HTR-8/SVneo (cell line): ENCODE results near the gene RFNG.

Experiments
- DNase-seq: peaks from one replicate; pipeline ENCODE4 v3.0.0; 2011; ENCODE audit warnings: low spot score, mixed read lengths; ENCODE audit not compliant: insufficient read length
- FAIRE-seq: peaks from 2 replicates; lab custom pipeline; 2011; peaks lifted over from hg19 to GRCh38; lab: Jason Lieb, UNC

RFNG gene

DNA sequence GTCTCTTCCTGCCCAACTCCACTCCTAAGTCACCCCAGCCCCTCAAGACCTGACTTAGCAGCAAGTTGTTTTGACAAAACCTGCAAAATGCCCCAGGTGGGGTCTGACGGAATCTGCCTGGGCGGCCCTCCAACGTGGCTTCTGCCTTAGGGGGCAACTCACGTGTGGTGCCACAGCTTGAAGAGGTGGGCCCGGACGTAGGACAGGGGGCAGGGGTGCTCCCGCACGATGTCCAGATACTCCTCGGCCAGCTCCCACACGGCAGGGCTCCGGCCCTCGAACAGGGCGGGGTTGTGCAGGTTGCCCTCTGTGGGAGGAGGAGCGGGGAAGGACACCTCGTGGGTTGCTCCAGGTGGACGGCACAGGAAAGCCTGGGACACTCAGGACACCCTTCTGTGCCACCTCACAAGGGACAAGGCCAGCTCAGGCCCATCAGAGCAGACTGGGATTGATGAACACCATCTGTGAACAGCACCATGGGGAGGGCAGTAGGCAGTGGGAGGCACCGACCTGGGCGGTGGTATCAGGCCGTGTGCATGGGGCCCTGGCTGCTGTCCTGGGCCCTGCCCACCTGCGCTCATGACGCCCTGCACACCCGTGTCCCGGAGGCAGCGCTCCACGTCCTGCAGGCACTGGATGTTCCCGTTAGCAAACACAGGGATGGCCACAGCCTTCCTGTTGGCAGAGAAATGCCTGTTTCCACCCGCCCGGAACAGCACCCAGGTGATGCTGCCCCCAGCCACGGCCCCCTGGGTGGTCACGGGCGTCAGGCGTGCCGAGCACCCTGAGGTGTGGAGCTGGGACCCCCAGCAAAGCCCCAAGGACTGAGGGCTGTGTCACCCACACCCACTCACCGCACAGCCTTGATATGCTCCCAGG lies 9.7 kb upstream of the RFNG start:
- DNase-seq (no peak), FAIRE-seq (no peak)

DNA sequence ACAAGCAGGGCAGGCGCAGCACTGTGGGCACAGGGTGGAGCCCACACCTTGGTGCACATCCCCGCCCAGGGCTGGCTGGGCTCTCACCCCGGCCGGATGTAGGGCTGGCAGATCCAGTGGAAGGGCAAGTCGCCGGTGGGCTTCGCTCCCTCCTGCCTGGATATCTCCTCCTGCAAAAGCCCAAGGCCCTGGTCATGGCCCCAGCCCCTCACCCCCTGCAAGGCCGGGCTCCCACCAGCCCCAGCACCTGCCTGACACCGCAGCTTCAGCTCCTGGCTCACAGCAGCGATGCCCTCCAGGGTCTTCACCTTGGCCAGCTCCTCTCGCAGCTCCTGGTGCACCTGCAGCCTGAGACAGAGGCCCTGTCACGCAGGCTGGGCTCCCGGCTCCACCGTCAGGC lies 9.0 kb upstream of the RFNG start:
- FAIRE-seq (no peak), DNase-seq (no peak)

DNA sequence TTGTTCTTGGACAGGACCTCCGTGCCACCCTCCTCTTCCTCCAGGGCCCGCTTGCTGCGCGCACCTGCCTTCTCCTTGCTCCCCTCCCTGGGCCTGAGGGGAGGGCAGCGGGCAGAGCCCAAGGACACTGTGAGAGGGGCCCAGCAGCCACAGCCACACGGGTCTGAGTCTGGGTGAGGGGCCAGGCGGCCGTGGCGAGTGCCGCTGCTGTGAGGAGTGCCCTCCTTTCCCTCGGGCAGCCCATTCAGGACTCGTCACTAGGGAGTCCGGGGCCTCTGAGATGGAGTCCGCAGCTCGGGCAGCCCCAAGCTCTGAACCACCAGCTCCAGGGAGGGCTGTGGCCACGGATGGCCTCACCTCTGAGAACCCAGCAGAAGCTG lies 8.4 kb upstream of the RFNG start:
- no peak for DNase-seq
- FAIRE-seq = no peak

GRCh38 chr17:82059272-82060000 lies 7.8 kb upstream of the RFNG start:
- FAIRE-seq = no peak
- no peak for DNase-seq

- no peak for DNase-seq
Measured at GRCh38 chr17:82058855-82059249, 7.2 kb upstream of the RFNG start.

GRCh38 chr17:82058230-82058854 lies 6.7 kb upstream of the RFNG start:
- FAIRE-seq = no peak
- DNase-seq = no peak

More at GRCh38 chr17:82058855-82059249, 7.2 kb upstream of the RFNG start:
- no peak for FAIRE-seq

DNA sequence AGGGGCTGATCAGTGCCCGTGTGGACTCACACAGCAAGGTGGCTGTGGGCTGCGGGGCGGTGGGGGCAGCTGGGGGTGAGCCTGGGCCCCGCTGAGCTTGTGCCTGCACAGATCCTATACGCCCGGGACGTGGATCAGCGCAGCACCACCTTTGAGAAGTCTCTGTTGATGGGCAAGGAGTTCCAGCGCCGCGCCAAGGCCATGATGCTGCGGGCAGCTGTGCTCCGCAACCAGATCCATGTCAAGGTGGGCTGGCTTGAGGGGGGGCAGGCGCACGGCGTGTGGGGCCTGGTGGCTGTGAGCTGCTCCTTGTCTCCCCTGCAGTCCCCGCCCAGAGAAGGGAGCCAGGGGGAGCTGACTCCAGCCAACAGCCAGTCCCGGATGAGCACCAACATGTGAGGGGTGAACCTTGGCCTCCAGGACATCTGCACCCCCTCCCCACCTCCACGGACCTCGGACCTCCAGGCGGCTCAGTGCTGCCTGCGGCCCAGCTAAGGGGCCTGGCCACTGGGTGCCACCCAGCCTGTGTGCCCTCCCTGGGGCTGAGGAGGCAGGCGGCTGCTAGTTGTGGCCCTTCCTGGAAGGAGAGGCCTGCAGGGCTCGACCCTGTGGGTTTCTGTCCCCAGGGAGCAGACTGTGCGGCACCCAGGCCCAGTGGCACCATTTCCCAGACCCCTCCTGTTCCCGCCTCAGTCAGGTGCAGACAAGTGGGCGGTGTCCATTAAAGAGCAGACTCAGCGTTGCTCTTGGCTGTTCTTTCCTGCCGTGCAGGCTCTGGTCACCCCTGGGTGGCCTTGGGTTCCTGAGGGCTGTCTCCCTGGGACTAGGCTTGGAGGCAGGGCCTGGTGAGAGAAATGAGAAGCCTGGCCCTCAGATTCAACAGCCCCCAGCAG lies 5.4 kb upstream of the RFNG start:
- DNase-seq = no peak
- no peak for FAIRE-seq

- no peak for DNase-seq
- no peak for FAIRE-seq
Measured at GRCh38 chr17:82055965-82056728, 4.5 kb upstream of the RFNG start.

GRCh38 chr17:82055023-82055964 lies 3.7 kb upstream of the RFNG start:
- DNase-seq (no peak), FAIRE-seq (no peak)

GRCh38 chr17:82054351-82055022 lies 2.9 kb upstream of the RFNG start:
- FAIRE-seq (no peak), DNase-seq (no peak)

- FAIRE-seq (no peak), DNase-seq (no peak)
Measured at GRCh38 chr17:82053556-82054263, 2.1 kb upstream of the RFNG start.

DNA sequence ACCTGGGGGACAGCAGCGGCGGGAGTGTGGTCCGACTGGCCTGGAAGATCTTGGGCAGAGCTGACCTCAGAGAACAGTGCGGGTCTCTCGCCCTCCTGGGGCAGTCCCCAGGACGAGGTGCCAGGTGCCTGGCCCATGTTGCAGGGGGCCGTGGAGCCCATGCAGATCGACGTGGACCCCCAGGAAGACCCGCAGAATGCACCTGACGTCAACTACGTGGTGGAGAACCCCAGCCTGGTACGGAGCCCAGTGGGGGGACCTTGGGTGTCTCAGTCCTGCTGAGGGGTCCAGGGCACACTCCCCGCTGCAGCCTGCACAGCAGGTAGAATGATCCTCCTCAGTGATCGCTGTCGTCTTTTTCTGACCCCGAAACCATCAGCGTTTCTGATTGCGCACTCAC lies 1.5 kb upstream of the RFNG start:
- FAIRE-seq = no peak
- no peak for DNase-seq

DNA sequence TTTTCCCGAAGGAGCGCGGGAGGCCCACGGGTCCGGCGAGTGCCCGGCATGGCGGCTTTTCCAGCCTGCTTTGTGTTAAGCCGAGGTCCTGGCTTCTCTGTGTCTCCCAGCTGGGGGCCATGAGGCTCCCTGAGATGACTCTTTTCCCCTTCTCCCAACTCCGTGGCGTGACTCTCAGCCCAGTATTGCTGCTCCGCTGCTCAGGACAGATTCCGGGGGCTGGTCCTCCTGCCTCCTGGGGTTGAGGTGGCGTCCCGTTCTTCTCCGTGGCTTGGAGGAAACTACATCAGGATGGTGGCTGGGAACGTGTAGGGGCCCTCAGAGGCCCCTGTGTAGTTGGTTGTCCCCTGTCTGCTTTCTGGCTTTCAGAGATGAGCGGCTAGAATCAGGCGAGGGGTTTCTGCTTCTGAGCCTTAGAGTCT lies 1.0 kb upstream of the RFNG start:
- FAIRE-seq (no peak), DNase-seq (no peak)

- DNase-seq = no peak
- FAIRE-seq = no peak
Measured at GRCh38 chr17:82050761-82051641, 610 bp downstream of the RFNG start.

GRCh38 chr17:82050152-82050760 lies 1.4 kb downstream of the RFNG start:
- DNase-seq (no peak), FAIRE-seq (no peak)

GRCh38 chr17:82049521-82049971 lies 2.1 kb downstream of the RFNG start:
- FAIRE-seq (no peak), DNase-seq (no peak)
